GM21737 (cell line): ENCODE data around the gene TMC1.
"Not testable (repeated sequence)": the region's sequence is repeated elsewhere in the genome, so short reads cannot be mapped to it uniquely, and the experiment has no call there.

Experiments used
- ATAC-seq: cut with Tn5 transposase; IDR thresholded peaks from one replicate; pipeline ENCODE4 v1.9.1; 2021; ENCODE audit warnings: mild to moderate bottlenecking, moderate library complexity; ENCODE audit not compliant: unreplicated experiment

The TMC1 gene

GRCh38 chr9:72857624-72857996, 336.2 kb downstream of the TMC1 start:
- ATAC-seq, result no peak

- no peak for ATAC-seq
These were observed 336.9 kb downstream of the TMC1 start for GRCh38 chr9:72858089-72858912.

DNA sequence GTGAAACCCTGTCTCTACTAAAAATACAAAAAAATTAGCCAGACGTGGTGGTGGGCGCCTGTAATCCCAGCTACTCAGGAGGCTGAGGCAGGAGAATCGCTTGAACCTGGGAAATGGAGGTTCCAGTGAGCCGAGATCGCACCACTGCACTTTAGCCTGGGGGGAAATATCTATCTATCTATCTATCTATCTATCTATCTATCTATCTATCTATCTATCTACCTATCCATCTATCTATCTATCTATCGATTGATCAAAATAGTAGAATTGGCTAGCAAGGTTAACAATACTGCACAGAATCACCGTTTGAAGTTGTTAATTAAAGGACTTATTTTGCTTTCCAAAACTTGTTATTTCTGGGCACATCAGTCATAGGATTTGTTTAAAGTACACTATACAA, 341.4 kb downstream of the TMC1 start:
- not testable (repeated sequence) for ATAC-seq

GRCh38 chr9:72863456-72864094, 342.2 kb downstream of the TMC1 start:
- no peak for ATAC-seq

DNA sequence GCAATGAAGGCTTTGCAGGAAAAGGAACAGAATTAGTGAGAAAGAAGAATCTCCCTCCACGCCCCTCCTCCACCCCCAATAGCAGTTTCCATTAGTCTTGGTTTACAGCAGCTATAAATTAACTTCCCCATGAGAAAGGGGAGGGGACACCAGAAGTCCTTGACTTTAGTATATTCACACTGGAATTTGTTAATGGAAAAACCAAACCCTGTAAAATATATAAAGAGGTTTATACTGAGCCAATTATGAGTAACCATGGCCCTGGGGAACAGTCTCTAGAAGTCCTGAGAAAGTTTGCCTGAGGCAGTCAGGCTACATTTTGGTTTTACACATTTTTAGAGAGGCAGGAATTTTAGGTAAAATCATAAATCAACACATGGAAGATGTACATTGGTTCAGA, 342.9 kb downstream of the TMC1 start:
- no peak for ATAC-seq

- no peak for ATAC-seq
These were observed 350.3 kb downstream of the TMC1 start for GRCh38 chr9:72871685-72872084.

- ATAC-seq, result no peak
These were observed 351.3 kb downstream of the TMC1 start for GRCh38 chr9:72872718-72873117.

- no peak for ATAC-seq
These were observed 352.0 kb downstream of the TMC1 start for GRCh38 chr9:72873456-72873855.

DNA sequence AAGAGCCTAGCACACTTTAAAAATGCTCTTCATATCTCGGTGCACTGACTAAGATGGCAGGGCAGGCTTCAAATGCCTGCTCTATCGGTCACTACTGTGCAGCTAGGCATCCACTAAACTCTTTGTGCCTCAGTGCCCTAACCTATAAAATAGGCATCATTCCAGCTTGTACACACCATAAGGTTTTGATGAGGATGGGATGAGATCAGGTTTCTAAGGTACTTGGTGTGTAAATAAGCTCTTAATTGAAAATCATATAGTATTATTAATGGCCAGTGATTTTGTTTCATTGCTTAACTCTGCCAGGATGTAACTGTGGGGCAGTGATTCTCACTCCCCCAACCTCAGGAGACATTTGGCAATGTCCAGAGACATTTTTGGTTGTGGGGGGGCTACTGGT, 352.9 kb downstream of the TMC1 start:
- ATAC-seq, result no peak

DNA sequence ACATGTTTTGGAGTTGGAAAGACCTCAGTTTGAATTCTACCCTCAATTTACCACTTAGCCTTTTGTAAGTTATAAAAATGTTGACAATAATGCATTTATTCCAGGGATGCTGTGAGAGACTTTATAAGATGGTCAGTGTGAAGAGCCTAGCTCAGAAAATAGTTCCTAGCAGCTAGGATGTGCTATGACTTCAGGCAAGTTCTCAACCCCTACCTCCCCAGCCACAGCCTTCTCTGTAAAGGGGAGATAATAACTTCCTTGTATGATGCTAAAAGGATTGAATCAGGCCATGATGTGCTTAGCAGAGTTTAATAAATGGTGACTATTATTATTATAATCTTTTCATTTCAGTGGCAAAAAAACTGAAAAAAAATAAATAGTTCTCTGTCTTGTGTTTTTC, 353.8 kb downstream of the TMC1 start:
- no peak for ATAC-seq

GRCh38 chr9:72880821-72881220, 359.4 kb downstream of the TMC1 start:
- no peak for ATAC-seq

DNA sequence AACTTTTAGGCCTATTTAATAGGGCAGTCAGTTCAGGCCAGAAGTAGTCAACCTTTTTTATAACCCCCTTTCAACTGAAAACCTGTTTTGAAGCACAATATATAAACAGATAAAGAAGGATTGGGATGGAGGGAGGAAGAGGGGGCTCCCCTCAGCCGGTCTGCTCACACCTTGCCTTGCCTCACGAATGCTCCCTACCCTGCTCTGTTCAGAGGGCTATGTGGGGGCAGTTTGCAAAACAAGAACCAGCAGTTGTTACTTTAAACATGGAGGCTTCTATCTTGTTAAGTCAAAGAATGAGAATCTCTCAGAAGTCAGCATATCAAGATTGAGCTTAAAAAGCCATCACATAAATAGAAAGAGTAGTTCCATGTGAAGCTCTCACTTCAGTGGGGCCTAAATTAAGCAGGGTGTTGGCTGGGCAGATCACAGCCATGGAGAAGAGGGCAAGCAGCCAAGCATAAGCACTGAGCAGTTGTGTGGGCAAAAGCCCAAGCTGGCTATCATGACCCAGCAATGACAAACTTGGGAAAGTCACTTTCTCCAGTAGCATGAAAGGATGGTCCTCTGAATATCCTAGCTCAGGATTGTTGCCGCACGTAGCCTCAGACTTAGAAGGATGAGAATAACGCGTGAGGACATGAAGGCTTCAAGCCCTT, 360.8 kb downstream of the TMC1 start:
- no peak for ATAC-seq

- ATAC-seq, result no peak
These were observed 362.5 kb downstream of the TMC1 start for GRCh38 chr9:72883875-72884274.

- no peak for ATAC-seq
These were observed 363.1 kb downstream of the TMC1 start for GRCh38 chr9:72884508-72884907.
